Stimulated activated effector memory CD8-positive, alpha-beta T cell treated with anti-CD3 and anti-CD28 coated beads, Interleukin-12 subunit alpha, Interleukin-12 subunit beta, amount 100 ng/mL, for 72 hours (primary cell): ENCODE measurements around the gene PIEZO2.
"Not testable (repeated sequence)": the region's sequence is repeated elsewhere in the genome, so short reads cannot be mapped to it uniquely, and the experiment has no call there.

Source experiments
- ATAC-seq: fragments of 150-1000 bp; cut with Tn5 transposase; 2 replicates; pipeline ENCODE4 v1.10.0; 2021
- DNase-seq, 2 donors: peaks; one replicate each; pipeline ENCODE4 v3.0.0; 2021 to 2022; ENCODE audit warnings: low spot score in 2 of 2
- H3K27ac Mint-ChIP-seq: one replicate; pipeline ENCODE4 v1.8.0; 2022; ENCODE audit warnings: mild to moderate bottlenecking, mixed read lengths
- H3K36me3 Mint-ChIP-seq: one replicate; pipeline ENCODE4 v1.8.0; 2022; ENCODE audit warnings: mild to moderate bottlenecking, mixed read lengths
- H3K4me1 Mint-ChIP-seq: one replicate; pipeline ENCODE4 v1.8.0; 2022; ENCODE audit warnings: mixed read lengths
- H3K4me3 Mint-ChIP-seq: one replicate; pipeline ENCODE4 v1.8.0; 2022; ENCODE audit warnings: mild to moderate bottlenecking, mixed read lengths
- H3K9me3 Mint-ChIP-seq: one replicate; pipeline ENCODE4 v1.8.0; 2022; ENCODE audit warnings: mixed read lengths

Gene PIEZO2

GRCh38 chr18:10916387-10916786, 233.0 kb downstream of the PIEZO2 start:
- ATAC-seq (no peak), DNase-seq (no peak)
- H3K4me1 Mint-ChIP-seq: no peaks in the 10 kb centered on the region
- H3K27ac Mint-ChIP-seq: no peak overlapping the region
- H3K36me3 Mint-ChIP-seq: no peaks in the 10 kb centered on the region
- no peaks in the 10 kb centered on the region for H3K9me3 Mint-ChIP-seq
- no peak overlapping the region for H3K4me3 Mint-ChIP-seq

- not testable (repeated sequence) for H3K9me3 Mint-ChIP-seq, H3K27ac Mint-ChIP-seq, ATAC-seq, H3K4me1 Mint-ChIP-seq, DNase-seq, H3K36me3 Mint-ChIP-seq, H3K4me3 Mint-ChIP-seq
Observed at GRCh38 chr18:10915748-10916147, 233.6 kb downstream of the PIEZO2 start.

- H3K27ac Mint-ChIP-seq, H3K9me3 Mint-ChIP-seq, H3K4me1 Mint-ChIP-seq, H3K4me3 Mint-ChIP-seq, DNase-seq, ATAC-seq, H3K36me3 Mint-ChIP-seq: not testable (repeated sequence)
Observed at GRCh38 chr18:10914610-10915009, 234.8 kb downstream of the PIEZO2 start.

GRCh38 chr18:10913919-10914318, 235.4 kb downstream of the PIEZO2 start:
- H3K27ac Mint-ChIP-seq: no peak overlapping the region
- H3K9me3 Mint-ChIP-seq: no peaks in the 10 kb centered on the region
- H3K4me3 Mint-ChIP-seq: no peak overlapping the region
- no peaks in the 10 kb centered on the region for H3K36me3 Mint-ChIP-seq
- H3K4me1 Mint-ChIP-seq: no peaks in the 10 kb centered on the region
- DNase-seq: no peak
- ATAC-seq: no peak

- no peak overlapping the region for H3K4me3 Mint-ChIP-seq
- H3K9me3 Mint-ChIP-seq: no peaks in the 10 kb centered on the region
- no peak for ATAC-seq
- H3K27ac Mint-ChIP-seq: no peak overlapping the region
- no peak for DNase-seq
- H3K36me3 Mint-ChIP-seq: no peaks in the 10 kb centered on the region
- H3K4me1 Mint-ChIP-seq: no peaks in the 10 kb centered on the region
Observed at GRCh38 chr18:10912790-10913545, 236.4 kb downstream of the PIEZO2 start.

- ATAC-seq: no peak
- no peak for DNase-seq
- no peak overlapping the region for H3K27ac Mint-ChIP-seq
- H3K36me3 Mint-ChIP-seq: no peaks in the 10 kb centered on the region
- H3K4me1 Mint-ChIP-seq: no peaks in the 10 kb centered on the region
- no peaks in the 10 kb centered on the region for H3K9me3 Mint-ChIP-seq
- no peak overlapping the region for H3K4me3 Mint-ChIP-seq
Observed at GRCh38 chr18:10909724-10910123, 239.6 kb downstream of the PIEZO2 start.

GRCh38 chr18:10908760-10909159, 240.6 kb downstream of the PIEZO2 start:
- ATAC-seq (no peak), DNase-seq (no peak)
- no peaks in the 10 kb centered on the region for H3K4me1 Mint-ChIP-seq
- H3K27ac Mint-ChIP-seq: no peak overlapping the region
- no peaks in the 10 kb centered on the region for H3K9me3 Mint-ChIP-seq
- no peak overlapping the region for H3K4me3 Mint-ChIP-seq
- no peaks in the 10 kb centered on the region for H3K36me3 Mint-ChIP-seq

- H3K9me3 Mint-ChIP-seq: no peaks in the 10 kb centered on the region
- H3K27ac Mint-ChIP-seq: no peak overlapping the region
- ATAC-seq (no peak), DNase-seq (no peak)
- H3K4me1 Mint-ChIP-seq: no peaks in the 10 kb centered on the region
- no peak overlapping the region for H3K4me3 Mint-ChIP-seq
- no peaks in the 10 kb centered on the region for H3K36me3 Mint-ChIP-seq
Observed at GRCh38 chr18:10907749-10908148, 241.6 kb downstream of the PIEZO2 start.

- Mint-ChIP-seq H3K9me3 (no peaks in the 10 kb centered on the region), H3K27ac (no peak overlapping the region), H3K36me3 (no peaks in the 10 kb centered on the region), H3K4me3 (no peak overlapping the region), H3K4me1 (no peaks in the 10 kb centered on the region)
- no peak for DNase-seq
- ATAC-seq: no peak
Observed at GRCh38 chr18:10901329-10901728, 248.0 kb downstream of the PIEZO2 start.

GRCh38 chr18:10900435-10900834, 248.9 kb downstream of the PIEZO2 start:
- Mint-ChIP-seq H3K4me1 (no peaks in the 10 kb centered on the region), H3K36me3 (no peaks in the 10 kb centered on the region), H3K9me3 (no peaks in the 10 kb centered on the region), H3K27ac (no peak overlapping the region), H3K4me3 (no peak overlapping the region)
- no peak for DNase-seq
- ATAC-seq: no peak

GRCh38 chr18:10899481-10899880, 249.9 kb downstream of the PIEZO2 start:
- ATAC-seq: no peak
- no peak for DNase-seq
- Mint-ChIP-seq H3K4me3 (no peak overlapping the region), H3K9me3 (no peaks in the 10 kb centered on the region), H3K36me3 (no peaks in the 10 kb centered on the region), H3K4me1 (no peaks in the 10 kb centered on the region), H3K27ac (no peak overlapping the region)

- no peak for ATAC-seq
- Mint-ChIP-seq H3K4me3 (no peak overlapping the region), H3K9me3 (no peaks in the 10 kb centered on the region), H3K36me3 (no peaks in the 10 kb centered on the region), H3K4me1 (no peaks in the 10 kb centered on the region), H3K27ac (no peak overlapping the region)
- DNase-seq: no peak
Observed at GRCh38 chr18:10898417-10898974, 250.9 kb downstream of the PIEZO2 start.

- Mint-ChIP-seq H3K4me1 (no peaks in the 10 kb centered on the region), H3K9me3 (no peaks in the 10 kb centered on the region), H3K27ac (no peak overlapping the region), H3K36me3 (no peaks in the 10 kb centered on the region), H3K4me3 (no peak overlapping the region)
- no peak for ATAC-seq
- DNase-seq: no peak
Observed at GRCh38 chr18:10896851-10897250, 252.5 kb downstream of the PIEZO2 start.

- ATAC-seq (no peak), DNase-seq (no peak)
- Mint-ChIP-seq H3K4me1 (no peaks in the 10 kb centered on the region), H3K27ac (no peak overlapping the region), H3K36me3 (no peaks in the 10 kb centered on the region), H3K4me3 (no peak overlapping the region), H3K9me3 (no peaks in the 10 kb centered on the region)
Observed at GRCh38 chr18:10895976-10896375, 253.4 kb downstream of the PIEZO2 start.

GRCh38 chr18:10894501-10894900, 254.9 kb downstream of the PIEZO2 start:
- Mint-ChIP-seq H3K9me3 (no peaks in the 10 kb centered on the region), H3K4me3 (no peak overlapping the region), H3K36me3 (no peaks in the 10 kb centered on the region), H3K27ac (no peak overlapping the region), H3K4me1 (no peaks in the 10 kb centered on the region)
- ATAC-seq (no peak), DNase-seq (no peak)

GRCh38 chr18:10893761-10894160, 255.6 kb downstream of the PIEZO2 start:
- no peaks in the 10 kb centered on the region for H3K4me1 Mint-ChIP-seq
- H3K36me3 Mint-ChIP-seq: no peaks in the 10 kb centered on the region
- H3K4me3 Mint-ChIP-seq: no peak overlapping the region
- no peak overlapping the region for H3K27ac Mint-ChIP-seq
- DNase-seq: no peak
- ATAC-seq: no peak
- H3K9me3 Mint-ChIP-seq: no peaks in the 10 kb centered on the region
